Trophoblast cell (in vitro differentiated cells and primary cell): ENCODE measurements around the gene SBNO2.

Source experiments
- DNase-seq, 2 donors: peaks; one replicate each; pipeline ENCODE4 v3.0.0-alpha.2; 2016
- H2AFZ ChIP-seq: 2 replicates; pipeline ENCODE4 v1.6.1; 2013; ENCODE audit warnings: low read length, moderate library complexity, mild to moderate bottlenecking; ENCODE audit not compliant: insufficient read depth, poor library complexity
- H2AK5ac ChIP-seq: 2 replicates; pipeline ENCODE4 v1.6.1; 2013; ENCODE audit warnings: mild to moderate bottlenecking, low read length
- H2BK120ac ChIP-seq: 2 replicates; pipeline ENCODE4 v1.6.1; 2013; ENCODE audit warnings: low read length, mild to moderate bottlenecking, moderate library complexity; ENCODE audit not compliant: insufficient read depth, poor library complexity
- H2BK12ac ChIP-seq: 2 replicates; pipeline ENCODE4 v1.6.1; 2013; ENCODE audit warnings: mild to moderate bottlenecking, low read length, moderate library complexity
- H2BK5ac ChIP-seq: 2 replicates; pipeline ENCODE4 v1.6.1; 2013; ENCODE audit warnings: low read length, low read depth, moderate library complexity, mild to moderate bottlenecking; ENCODE audit not compliant: poor library complexity
- H3K14ac ChIP-seq: 2 replicates; pipeline ENCODE4 v1.6.1; 2013; ENCODE audit warnings: mild to moderate bottlenecking, low read length
- H3K18ac ChIP-seq: 2 replicates; pipeline ENCODE4 v1.6.1; 2013; ENCODE audit warnings: mild to moderate bottlenecking, low read length
- H3K23ac ChIP-seq: 2 replicates; pipeline ENCODE4 v1.6.1; 2013; ENCODE audit warnings: low read length
- H3K27ac ChIP-seq: 2 replicates; pipeline ENCODE4 v1.5.1; 2013; ENCODE audit warnings: low read depth, mild to moderate bottlenecking, inconsistent platforms, low read length, moderate library complexity
- H3K27me3 ChIP-seq: 2 replicates; pipeline ENCODE4 v1.6.1; 2013; ENCODE audit warnings: inconsistent platforms, mild to moderate bottlenecking, low read length, moderate library complexity; ENCODE audit not compliant: insufficient read depth
- H3K36me3 ChIP-seq, 2 experiments: 1 replicate in 1 of 2; 2 replicates in 1 of 2; pipeline ENCODE4 v1.6.1; 2013; ENCODE audit warnings: low read length in 2 of 2, mild to moderate bottlenecking in 2 of 2, moderate library complexity in 1 of 2; ENCODE audit not compliant: insufficient read depth in 2 of 2, control insufficient read depth in 1 of 2
- H3K4ac ChIP-seq: 2 replicates; pipeline ENCODE4 v1.6.1; 2013; ENCODE audit warnings: low read depth, mild to moderate bottlenecking, low read length, moderate library complexity
- H3K4me1 ChIP-seq, 2 experiments: 1 replicate in 1 of 2; 2 replicates in 1 of 2; pipeline ENCODE4 v1.6.1; 2013; ENCODE audit warnings: low read length in 2 of 2, mild to moderate bottlenecking in 2 of 2, moderate library complexity in 1 of 2; ENCODE audit not compliant: insufficient read depth in 2 of 2, control insufficient read depth in 1 of 2
- H3K4me2 ChIP-seq: 2 replicates; pipeline ENCODE4 v1.6.1; 2013; ENCODE audit warnings: inconsistent platforms, mild to moderate bottlenecking, low read length, moderate library complexity
- H3K4me3 ChIP-seq: 2 replicates; pipeline ENCODE4 v1.5.1; 2013; ENCODE audit warnings: mild to moderate bottlenecking, low read depth, low read length, inconsistent platforms
- H3K79me1 ChIP-seq: one replicate; pipeline ENCODE4 v1.6.1; 2013; ENCODE audit warnings: low read length
- H3K79me2 ChIP-seq: 2 replicates; pipeline ENCODE4 v1.6.1; 2013; ENCODE audit warnings: low read length, mild to moderate bottlenecking; ENCODE audit not compliant: control insufficient read depth, insufficient read depth, poor library complexity
- H3K9ac ChIP-seq: 2 replicates; pipeline ENCODE4 v1.6.1; 2013; ENCODE audit warnings: mild to moderate bottlenecking, low read length
- H3K9me3 ChIP-seq: 2 replicates; pipeline ENCODE4 v1.6.1; 2013; ENCODE audit warnings: low read depth, mild to moderate bottlenecking, control low read depth, inconsistent platforms, low read length; ENCODE audit not compliant: insufficient read depth
- H4K12ac ChIP-seq: 2 replicates; pipeline ENCODE4 v1.6.1; 2013; ENCODE audit warnings: low read depth, mild to moderate bottlenecking, low read length, moderate library complexity
- H4K8ac ChIP-seq: 2 replicates; pipeline ENCODE4 v1.6.1; 2013; ENCODE audit warnings: low read depth, mild to moderate bottlenecking, low read length, moderate library complexity
- H4K91ac ChIP-seq: one replicate; pipeline ENCODE4 v1.6.1; 2013; ENCODE audit warnings: low read depth, mild to moderate bottlenecking, low read length, moderate library complexity
- WGBS: extraction: QIAGEN DNeasy Blood & Tissue Kit; methylation state at CpG from one replicate; pipeline ENCODE4 v1.1.7; 2013; ENCODE audit warnings: missing lambda C conversion rate; ENCODE audit not compliant: insufficient read length, insufficient coverage; ENCODE audit errors: extremely low coverage; 5-methylcytosine and 5-hydroxymethylcytosine counted together

Gene SBNO2

GRCh38 chr19:1151917-1152587, 22.0 kb downstream of the SBNO2 start:
- Histone ChIP-seq H3K4me2 (no peak overlapping the region), H3K14ac (no peak overlapping the region), H3K27me3 (no peaks in the 10 kb centered on the region), H3K9ac (no peak overlapping the region), H2AFZ (no peak overlapping the region), H4K91ac (no peak overlapping the region), H3K18ac (no peak overlapping the region), H2AK5ac (no peak overlapping the region), H3K9me3 (peaks cover 1% of the 10 kb centered on the region), H2BK5ac (no peak overlapping the region), H4K12ac (no peak overlapping the region), H3K79me1 (peaks cover 3% of the 10 kb centered on the region), H4K8ac (no peak overlapping the region), H3K4me3 (no peak overlapping the region), H3K36me3 (peaks cover 44 to 57% of the 10 kb centered on the region in 2 experiments), H3K27ac (no peak overlapping the region), H3K79me2 (no peaks in the 10 kb centered on the region), H2BK120ac (no peak overlapping the region), H3K23ac (no peak overlapping the region), H2BK12ac (no peak overlapping the region), H3K4me1 (peaks cover 4 to 13% of the 10 kb centered on the region in 2 experiments), H3K4ac (no peak overlapping the region)
- no peak for DNase-seq
- WGBS = no CpG with 5 or more reads among the region's 35 CpGs

- Histone ChIP-seq H3K36me3 (peaks cover 51 to 64% of the 10 kb centered on the region in 2 experiments), H3K79me2 (no peaks in the 10 kb centered on the region), H3K27ac (no peak overlapping the region), H2AK5ac (no peak overlapping the region), H3K4ac (no peak overlapping the region), H4K8ac (no peak overlapping the region), H4K91ac (no peak overlapping the region), H3K4me1 (peaks cover 4 to 10% of the 10 kb centered on the region in 2 experiments), H2BK120ac (no peak overlapping the region), H3K23ac (no peak overlapping the region), H3K18ac (no peak overlapping the region), H3K4me3 (no peak overlapping the region), H3K4me2 (no peak overlapping the region), H3K79me1 (peaks cover 3% of the 10 kb centered on the region), H2BK5ac (no peak overlapping the region), H2BK12ac (no peak overlapping the region), H4K12ac (no peak overlapping the region), H3K9ac (no peak overlapping the region), H2AFZ (no peak overlapping the region), H3K9me3 (peaks cover 1% of the 10 kb centered on the region), H3K14ac (no peak overlapping the region), H3K27me3 (no peaks in the 10 kb centered on the region)
- DNase-seq = no peak
- no CpG with 5 or more reads among the region's 12 CpGs for WGBS
These were observed 22.9 kb downstream of the SBNO2 start for GRCh38 chr19:1151037-1151724.

- H3K4me1 ChIP-seq = peaks cover 4% of the 10 kb centered on the region in 2 experiments
- H3K23ac ChIP-seq = no peak overlapping the region
- no peaks in the 10 kb centered on the region for H3K79me2 ChIP-seq
- peaks cover 3% of the 10 kb centered on the region for H3K79me1 ChIP-seq
- no peak overlapping the region for H2BK120ac ChIP-seq
- H4K12ac ChIP-seq = no peak overlapping the region
- WGBS = no CpG with 5 or more reads among the region's 33 CpGs
- peaks cover 1% of the 10 kb centered on the region for H3K9me3 ChIP-seq
- no peak overlapping the region for H4K91ac ChIP-seq
- H2BK5ac ChIP-seq = no peak overlapping the region
- no peak for DNase-seq
- no peak overlapping the region for H3K4me3 ChIP-seq
- no peak overlapping the region for H3K18ac ChIP-seq
- no peak overlapping the region for H3K9ac ChIP-seq
- no peak overlapping the region for H3K4ac ChIP-seq
- no peak overlapping the region for H3K14ac ChIP-seq
- no peak overlapping the region for H2AK5ac ChIP-seq
- no peak overlapping the region for H3K4me2 ChIP-seq
- no peaks in the 10 kb centered on the region for H3K27me3 ChIP-seq
- no peak overlapping the region for H2AFZ ChIP-seq
- no peak overlapping the region for H3K27ac ChIP-seq
- no peak overlapping the region for H4K8ac ChIP-seq
- no peak overlapping the region for H2BK12ac ChIP-seq
- peaks cover 57 to 70% of the 10 kb centered on the region in 2 experiments for H3K36me3 ChIP-seq
These were observed 23.6 kb downstream of the SBNO2 start for GRCh38 chr19:1150333-1151036.

GRCh38 chr19:1149259-1150045, 24.6 kb downstream of the SBNO2 start:
- Histone ChIP-seq H3K9ac (no peak overlapping the region), H3K27me3 (no peaks in the 10 kb centered on the region), H2BK120ac (no peak overlapping the region), H2BK12ac (no peak overlapping the region), H3K23ac (no peak overlapping the region), H2AFZ (no peak overlapping the region), H3K9me3 (peaks cover 1% of the 10 kb centered on the region), H3K36me3 (peaks cover 57 to 71% of the 10 kb centered on the region in 2 experiments), H2AK5ac (no peak overlapping the region), H2BK5ac (no peak overlapping the region), H3K79me1 (no peaks in the 10 kb centered on the region), H3K27ac (no peak overlapping the region), H4K8ac (no peak overlapping the region), H4K91ac (no peak overlapping the region), H3K4me2 (no peak overlapping the region), H3K14ac (no peak overlapping the region), H3K4me1 (no peaks in the 10 kb centered on the region), H3K18ac (no peak overlapping the region), H4K12ac (no peak overlapping the region), H3K4me3 (no peak overlapping the region), H3K4ac (no peak overlapping the region), H3K79me2 (no peaks in the 10 kb centered on the region)
- WGBS = no CpG with 5 or more reads among the region's 39 CpGs
- DNase-seq = no peak
